Nephron progenitor cell (in vitro differentiated cells): ENCODE data around the gene TMEM117.

Experiments used
- DNase-seq: peaks from one replicate; pipeline ENCODE4 v3.0.0; 2021
- H3K27ac Mint-ChIP-seq: 2 replicates; pipeline ENCODE4 v1.8.0; 2021; ENCODE audit warnings: mild to moderate bottlenecking, moderate library complexity, mixed read lengths
- H3K27me3 Mint-ChIP-seq: 2 replicates; pipeline ENCODE4 v1.8.0; 2021; ENCODE audit warnings: mild to moderate bottlenecking, low read depth, mixed read lengths; ENCODE audit not compliant: poor library complexity
- H3K36me3 Mint-ChIP-seq: 2 replicates; pipeline ENCODE4 v1.8.0; 2021; ENCODE audit warnings: low read depth, mixed read lengths
- H3K4me1 Mint-ChIP-seq: 2 replicates; pipeline ENCODE4 v1.8.0; 2021; ENCODE audit warnings: mixed read lengths
- H3K4me3 Mint-ChIP-seq: 2 replicates; pipeline ENCODE4 v1.8.0; 2021; ENCODE audit warnings: mild to moderate bottlenecking, moderate library complexity, mixed read lengths
- H3K9me3 Mint-ChIP-seq: 2 replicates; pipeline ENCODE4 v1.8.0; 2021; ENCODE audit warnings: mild to moderate bottlenecking, moderate library complexity, mixed read lengths
- CTCF ChIP-seq: fragments of 200-600 bp; sonication (generic); IDR thresholded peaks from 2 replicates; pipeline ENCODE4 v1.5.0; 2021; ENCODE audit warnings: antibody characterized with exemption

The TMEM117 gene

GRCh38 chr12:44227616-44228015 is 391.7 kb downstream of the TMEM117 start:
- TF ChIP-seq CTCF = no peak
- Mint-ChIP-seq H3K27me3 (no peaks in the 10 kb centered on the region), H3K4me3 (no peak overlapping the region), H3K27ac (no peak overlapping the region), H3K4me1 (no peaks in the 10 kb centered on the region), H3K36me3 (no peaks in the 10 kb centered on the region), H3K9me3 (no peaks in the 10 kb centered on the region)
- no peak for DNase-seq

- no peak for DNase-seq
- Mint-ChIP-seq H3K27me3 (no peaks in the 10 kb centered on the region), H3K27ac (no peak overlapping the region), H3K9me3 (no peaks in the 10 kb centered on the region), H3K36me3 (no peaks in the 10 kb centered on the region), H3K4me3 (no peak overlapping the region), H3K4me1 (no peaks in the 10 kb centered on the region)
- no peak for TF ChIP-seq CTCF
These were observed 394.0 kb downstream of the TMEM117 start for GRCh38 chr12:44229846-44230245.

GRCh38 chr12:44235674-44236073 is 399.8 kb downstream of the TMEM117 start:
- no peak for DNase-seq

GRCh38 chr12:44240186-44240585 is 404.3 kb downstream of the TMEM117 start:
- H3K9me3 Mint-ChIP-seq = no peaks in the 10 kb centered on the region
- no peak for DNase-seq
- no peaks in the 10 kb centered on the region for H3K36me3 Mint-ChIP-seq
- H3K27ac Mint-ChIP-seq = no peak overlapping the region
- no peak overlapping the region for H3K4me3 Mint-ChIP-seq
- no peak for TF ChIP-seq CTCF
- no peaks in the 10 kb centered on the region for H3K27me3 Mint-ChIP-seq
- H3K4me1 Mint-ChIP-seq = no peaks in the 10 kb centered on the region

More at GRCh38 chr12:44235674-44236073, 399.8 kb downstream of the TMEM117 start:
- Mint-ChIP-seq H3K27me3 (no peaks in the 10 kb centered on the region), H3K36me3 (no peaks in the 10 kb centered on the region), H3K27ac (no peak overlapping the region), H3K4me3 (no peak overlapping the region), H3K4me1 (no peaks in the 10 kb centered on the region), H3K9me3 (no peaks in the 10 kb centered on the region)
- no peak for TF ChIP-seq CTCF

- Mint-ChIP-seq H3K27ac (no peak overlapping the region), H3K4me1 (no peaks in the 10 kb centered on the region), H3K4me3 (no peak overlapping the region), H3K9me3 (no peaks in the 10 kb centered on the region), H3K36me3 (no peaks in the 10 kb centered on the region), H3K27me3 (no peaks in the 10 kb centered on the region)
- no peak for TF ChIP-seq CTCF
- DNase-seq = no peak
These were observed 410.1 kb downstream of the TMEM117 start for GRCh38 chr12:44245932-44246331.

- no peaks in the 10 kb centered on the region for H3K9me3 Mint-ChIP-seq
- H3K27ac Mint-ChIP-seq = no peak overlapping the region
- no peak overlapping the region for H3K4me3 Mint-ChIP-seq
- H3K36me3 Mint-ChIP-seq = no peaks in the 10 kb centered on the region
- no peak for TF ChIP-seq CTCF
- H3K27me3 Mint-ChIP-seq = no peaks in the 10 kb centered on the region
- DNase-seq = no peak
- no peaks in the 10 kb centered on the region for H3K4me1 Mint-ChIP-seq
These were observed 410.7 kb downstream of the TMEM117 start for GRCh38 chr12:44246482-44247105.
